Hepatocyte (in vitro differentiated cells): ENCODE results near the gene CDH4. TPM values are rescaled to one million over a fixed set of nuclear protein-coding genes. Genes with fewer than 3 reads are reported as not detected.

Source experiments
- DNase-seq: peaks from one replicate; pipeline ENCODE4 v3.0.0-alpha.2; 2016; ENCODE audit warnings: low spot score
- H2AFZ ChIP-seq: fragments of 200-600 bp; sonication (generic); 2 replicates; pipeline ENCODE4 v1.6.0; 2016; ENCODE audit warnings: antibody characterized with exemption, mild to moderate bottlenecking
- H3K27ac ChIP-seq: fragments of 200-600 bp; sonication (generic); 2 replicates; pipeline ENCODE4 v1.5.1; 2016; ENCODE audit warnings: mild to moderate bottlenecking
- H3K27me3 ChIP-seq: fragments of 200-600 bp; sonication (generic); 2 replicates; pipeline ENCODE4 v1.6.1; 2016
- H3K36me3 ChIP-seq: fragments of 200-600 bp; sonication (generic); replicated peaks from 2 replicates; pipeline ENCODE4 v1.5.1; 2016; ENCODE audit warnings: low read depth; ENCODE audit not compliant: insufficient read depth
- H3K4me1 ChIP-seq: fragments of 200-600 bp; sonication (generic); 2 replicates; pipeline ENCODE4 v1.5.1; 2016; ENCODE audit warnings: mild to moderate bottlenecking, moderate library complexity; ENCODE audit not compliant: insufficient read depth
- H3K4me2 ChIP-seq: fragments of 200-600 bp; sonication (generic); 2 replicates; pipeline ENCODE4 v1.6.0; 2016
- H3K4me3 ChIP-seq: fragments of 200-600 bp; sonication (generic); 2 replicates; pipeline ENCODE4 v1.5.1; 2016; ENCODE audit warnings: mild to moderate bottlenecking
- H3K79me2 ChIP-seq: fragments of 200-600 bp; sonication (generic); 2 replicates; pipeline ENCODE4 v1.6.0; 2017; ENCODE audit warnings: mild to moderate bottlenecking
- H3K9me2 ChIP-seq: fragments of 200-600 bp; sonication (generic); replicated peaks from 2 replicates; pipeline ENCODE4 v1.6.0; 2017; ENCODE audit warnings: mild to moderate bottlenecking; ENCODE audit not compliant: insufficient read depth
- H3K9me3 ChIP-seq: fragments of 200-600 bp; sonication (generic); 2 replicates; pipeline ENCODE4 v1.5.1; 2016; ENCODE audit warnings: low read depth, mild to moderate bottlenecking
- H4K20me1 ChIP-seq: fragments of 200-600 bp; sonication (generic); 2 replicates; pipeline ENCODE4 v1.6.0; 2016; ENCODE audit warnings: mild to moderate bottlenecking; ENCODE audit not compliant: insufficient read depth, poor library complexity, severe bottlenecking
- CTCF ChIP-seq: fragments of 200-600 bp; sonication (generic); IDR thresholded peaks from 2 replicates; pipeline ENCODE4 v1.5.1; 2016; ENCODE audit warnings: antibody characterized with exemption, mild to moderate bottlenecking; ENCODE audit not compliant: poor library complexity
- EZH2 ChIP-seq: fragments of 200-600 bp; sonication (generic); IDR thresholded peaks from 2 replicates; pipeline ENCODE4 v1.6.1; 2016; ENCODE audit warnings: antibody characterized with exemption, mild to moderate bottlenecking, borderline replicate concordance
- EZH2phosphoT487 ChIP-seq: fragments of 200-600 bp; sonication (generic); IDR thresholded peaks from one replicate; pipeline ENCODE4 v1.6.1; 2018; ENCODE audit warnings: antibody characterized with exemption, mild to moderate bottlenecking, low read depth, moderate library complexity; ENCODE audit not compliant: unreplicated experiment, severe bottlenecking
- WGBS: methylation state at CpG from one replicate; pipeline ENCODE4 v1.1.6; 2016; ENCODE audit warnings: low lambda C conversion rate; ENCODE audit errors: missing lambda C conversion rate; 5-methylcytosine and 5-hydroxymethylcytosine counted together
- polyA plus RNA-seq: library from polyadenylated mRNA; unstranded; fragments of >200 nt; fragmentation: Nextera tagmentation; extraction: Ambion mirVana; gene quantifications from 2 replicates; pipeline ENCODE4 v1.2.1, GENCODE V29; 2016
- total RNA-seq: library from RNA; depleted of rRNA; stranded (reverse); fragments of >200 nt; gene quantifications from 2 replicates; pipeline ENCODE4 v1.2.3, GENCODE V29; 2014

The CDH4 gene
- total and polyA plus RNA-seq, 2 experiments from 2014 or later: 0.53 to 0.73 TPM

GRCh38 chr20:61234224-61234890 is 17.7 kb upstream of the CDH4 start:
- Histone ChIP-seq H3K4me3 (no peak overlapping the region), H3K79me2 (no peaks in the 10 kb centered on the region), H3K4me1 (no peaks in the 10 kb centered on the region), H3K36me3 (no peaks in the 10 kb centered on the region), H4K20me1 (no peaks in the 10 kb centered on the region), H3K4me2 (no peak overlapping the region), H3K27me3 (peaks cover 26% of the 10 kb centered on the region), H3K9me3 (no peaks in the 10 kb centered on the region), H2AFZ (no peak overlapping the region), H3K27ac (no peak overlapping the region), H3K9me2 (no peaks in the 10 kb centered on the region)
- DNase-seq: no peak
- 79% methylated on average over 11 of the region's 11 CpGs for WGBS
- TF ChIP-seq EZH2 (no peak), EZH2phosphoT487 (no peak), CTCF (no peak)

- Histone ChIP-seq H3K79me2 (no peaks in the 10 kb centered on the region), H3K27ac (no peak overlapping the region), H3K4me2 (no peak overlapping the region), H3K9me2 (no peaks in the 10 kb centered on the region), H3K4me3 (no peak overlapping the region), H3K27me3 (peaks cover 26% of the 10 kb centered on the region), H4K20me1 (no peaks in the 10 kb centered on the region), H3K4me1 (no peaks in the 10 kb centered on the region), H3K36me3 (no peaks in the 10 kb centered on the region), H3K9me3 (no peaks in the 10 kb centered on the region), H2AFZ (no peak overlapping the region)
- WGBS: 57% methylated on average over 4 of the region's 4 CpGs
- TF ChIP-seq CTCF (no peak), EZH2phosphoT487 (no peak), EZH2 (no peak)
- no peak for DNase-seq
Observed at GRCh38 chr20:61236713-61237112, 15.3 kb upstream of the CDH4 start.

GRCh38 chr20:61238813-61239212 is 13.2 kb upstream of the CDH4 start:
- Histone ChIP-seq H3K9me2 (no peaks in the 10 kb centered on the region), H3K4me1 (no peaks in the 10 kb centered on the region), H3K4me3 (no peak overlapping the region), H3K79me2 (no peaks in the 10 kb centered on the region), H3K27ac (no peak overlapping the region), H3K36me3 (no peaks in the 10 kb centered on the region), H3K9me3 (no peaks in the 10 kb centered on the region), H4K20me1 (no peaks in the 10 kb centered on the region), H2AFZ (no peak overlapping the region), H3K27me3 (peaks cover 26% of the 10 kb centered on the region), H3K4me2 (no peak overlapping the region)
- no peak for DNase-seq
- 54% methylated on average over 4 of the region's 4 CpGs for WGBS
- TF ChIP-seq CTCF (no peak), EZH2 (no peak), EZH2phosphoT487 (no peak)
